Camera-type eye (tissue), 1 donor: ENCODE data around the gene POLR1A. TPM values are rescaled to one million over a fixed set of nuclear protein-coding genes. Genes with fewer than 3 reads are reported as not detected.

ENCODE experiments used
- total RNA-seq: library from RNA; depleted of rRNA; stranded (reverse); fragments of >200 nt; gene quantifications from one replicate; pipeline ENCODE4 v1.2.3, GENCODE V29; 2014

The POLR1A gene
- 23.6 TPM for total RNA-seq

GRCh38 chr2:86105252-86105968 is at the start of gene POLR1A:
POLR1A (minus strand) TSS chr2:86105886; CDS start chr2:86105776, 110 bp downstream.

GRCh38 chr2:86105969-86106945 is 571 bp upstream of the POLR1A start, which contains the start of gene PTCD3:
PTCD3 (plus strand) TSS chr2:86106235; CDS start chr2:86106248, 13 bp downstream.

Other genes starting within 250 kb of the POLR1A start
- gene ST3GAL5, start 216.9 kb downstream of the POLR1A start, total RNA-seq = 32.7 TPM
- 203 TPM for gene PTCD3, start 349 bp upstream of the POLR1A start, total RNA-seq
- 66.5 TPM for gene IMMT, start 89.6 kb upstream of the POLR1A start, total RNA-seq
- gene MRPL35, start 93.6 kb upstream of the POLR1A start, total RNA-seq = 29.4 TPM
- gene REEP1, start 231.7 kb upstream of the POLR1A start, total RNA-seq = 34.9 TPM